ENCODE measurements around the gene HTT. TPM values are rescaled to one million over a fixed set of nuclear protein-coding genes. Genes with fewer than 3 reads are reported as not detected.

Gene HTT
- total and polyA plus RNA-seq, 2 of the 8 experiments (the other 6 are each of a cell fraction or from before 2014, with no cell fraction given), result 24.0 to 71.0 TPM

GRCh38 chr4:3069661-3070199, 4.8 kb upstream of the HTT start:
- no peak overlapping the region for H2BK5ac ChIP-seq (ENCODE audit: low read depth, low read length)
- no peak overlapping the region for H2BK20ac ChIP-seq (ENCODE audit: low read length)
- no peak overlapping the region for H2BK120ac ChIP-seq (replicated peaks; ENCODE audit: low read depth, low read length)
- H3K9ac ChIP-seq (replicated peaks in 1 of 4; ENCODE audit: extremely low read depth in 1 of 4, low read depth in 3 of 4, low read length in 3 of 4), result no peak overlapping the region
- no peaks in the 10 kb centered on the region for H3K79me1 ChIP-seq (ENCODE audit: low read depth, low read length)
- H2BK15ac ChIP-seq (ENCODE audit: low read length), result no peak overlapping the region
- no peak overlapping the region for H4K5ac ChIP-seq (ENCODE audit: insufficient read length, low read depth, low read length)
- no peak for FAIRE-seq
- H3K36me3 ChIP-seq (ENCODE audit: control insufficient read depth in 2 of 4, insufficient read depth in 4 of 4, low read length in 3 of 4), result no peaks in the 10 kb centered on the region
- POLR2A ChIA-PET (ENCODE audit: partially characterized antibody), result interaction anchor here (1.3 kb wide), 1 partner anchor 12 kb away, joined by 3 read pairs; no protein-coding TSS in a partner anchor
- peaks cover 4% of the 10 kb centered on the region; the same call in 1 of the 2 replicates for H3K23me2 ChIP-seq (ENCODE audit: low read depth, low read length)
- no peak overlapping the region for H2AFZ ChIP-seq (ENCODE audit: low read length)
- no peak for TF ChIP-seq POLR2AphosphoS5 (IDR thresholded peaks at IDR 0.05; ENCODE audit: low read depth, low read length)
- TF ChIP-seq RAD21 (IDR thresholded peaks at IDR 0.05 in 1 of 2, conservative IDR thresholded peaks at IDR 0.05 in 1 of 2; ENCODE audit: low read depth in 2 of 2, low read length in 2 of 2), result no peak
- TF ChIP-seq PHF8 (conservative IDR thresholded peaks at IDR 0.05; ENCODE audit: low read depth, low read length), result no peak
- no peak for TF ChIP-seq ATF3 (IDR thresholded peaks at IDR 0.05; ENCODE audit: insufficient read depth, low read depth, low read length)
- H3K18ac ChIP-seq (ENCODE audit: extremely low read depth, low read length), result no peak overlapping the region
- no peak overlapping the region for H3K4me3 ChIP-seq (ENCODE audit: extremely low read depth in 1 of 4, insufficient read depth in 2 of 4, low read depth in 3 of 4, low read length in 4 of 4)
- WGBS, 2 experiments (ENCODE audit: extremely low coverage in 1 of 2, insufficient coverage in 1 of 2, insufficient read length in 1 of 2, insufficient replicate concordance in 2 of 2, low coverage in 1 of 2, low lambda C conversion rate in 2 of 2, missing lambda C conversion rate in 1 of 2), result 89% methylated on average over 16 of the region's 16 CpGs; no CpG with 5 or more reads in 1 of the 2 experiments
- no peaks in the 10 kb centered on the region for H3K9me3 ChIP-seq (ENCODE audit: insufficient read depth in 2 of 2, low read depth in 1 of 2, low read length in 1 of 2)
- no peak overlapping the region for H2BK12ac ChIP-seq (ENCODE audit: low read depth, low read length)
- no peak overlapping the region for H3K4ac ChIP-seq (replicated peaks; ENCODE audit: insufficient read length, low read depth, low read length)
- no peak overlapping the region for H2AK5ac ChIP-seq (ENCODE audit: low read depth, low read length)
- H4K20me1 ChIP-seq (replicated peaks in 1 of 2; ENCODE audit: control insufficient read depth in 1 of 2, insufficient read depth in 2 of 2, low read length in 2 of 2), result no peaks in the 10 kb centered on the region
- no peak overlapping the region for H3K27ac ChIP-seq (ENCODE audit: low read depth, low read length)
- H4K8ac ChIP-seq (ENCODE audit: extremely low read depth, insufficient read depth, low read length), result no peak overlapping the region
- H4K91ac ChIP-seq (replicated peaks; ENCODE audit: insufficient read length, low read length), result no peak overlapping the region
- no peaks in the 10 kb centered on the region for H3K79me2 ChIP-seq (ENCODE audit: control insufficient read depth in 1 of 2, insufficient read depth in 2 of 2, low read length in 2 of 2)
- DNase-seq (ENCODE audit: low read depth in 1 of 2, low spot score in 2 of 2), result no peak
- no peak overlapping the region for H3K56ac ChIP-seq (replicated peaks; ENCODE audit: insufficient read length, low read depth, low read length)
- H3K23ac ChIP-seq (ENCODE audit: insufficient read length), result no peak overlapping the region
- no peak overlapping the region for H3K14ac ChIP-seq (ENCODE audit: insufficient read length)
- peaks cover 0 to 4% (median 0%) of the 10 kb centered on the region in 4 experiments; a peak in 1 of 7 replicates for H3K4me1 ChIP-seq (replicated peaks in 1 of 4; ENCODE audit: control insufficient read depth in 3 of 4, insufficient read depth in 4 of 4, low read length in 3 of 4)
- H3K4me2 ChIP-seq (ENCODE audit: insufficient read depth in 1 of 2, low read depth in 2 of 2, low read length in 2 of 2), result no peak overlapping the region
- H3K27me3 ChIP-seq (replicated peaks in 1 of 4; ENCODE audit: control insufficient read depth in 3 of 4, extremely low read depth in 1 of 4, insufficient read depth in 3 of 4, low read length in 3 of 4), result no peaks in the 10 kb centered on the region
- CTCF ChIA-PET (ENCODE audit: partially characterized antibody), result interaction anchor here (0.8 to 1.3 kb wide), 2 partner anchors 9 to 38 kb away, joined by 3 read pairs; no protein-coding TSS in a partner anchor
